H9 (cell line): ENCODE measurements around the gene GABRR2. TPM values are rescaled to one million over a fixed set of nuclear protein-coding genes. Genes with fewer than 3 reads are reported as not detected.

Source experiments
- DNase-seq: peaks from one replicate; pipeline ENCODE4 v3.0.0-alpha.2; 2017
- H2AFZ ChIP-seq: one replicate; pipeline ENCODE4 v1.6.1; 2013; ENCODE audit warnings: mild to moderate bottlenecking, low read length, control low read depth, moderate library complexity
- H2AK5ac ChIP-seq: 2 replicates; pipeline ENCODE4 v1.6.1; 2013; ENCODE audit warnings: low read length, control low read depth, mixed read lengths; ENCODE audit not compliant: insufficient read length
- H2BK120ac ChIP-seq: one replicate; pipeline ENCODE4 v1.6.1; 2013; ENCODE audit warnings: low read depth, mild to moderate bottlenecking, low read length, control low read depth, inconsistent platforms; ENCODE audit not compliant: poor library complexity, severe bottlenecking
- H2BK12ac ChIP-seq: 2 replicates; pipeline ENCODE4 v1.6.1; 2013; ENCODE audit warnings: low read length, control low read depth, mixed read lengths, low read depth; ENCODE audit not compliant: insufficient read length
- H2BK15ac ChIP-seq: 2 replicates; pipeline ENCODE4 v1.6.1; 2013; ENCODE audit warnings: low read depth, low read length, control low read depth
- H2BK20ac ChIP-seq: one replicate; pipeline ENCODE4 v1.6.1; 2013; ENCODE audit warnings: low read depth, mild to moderate bottlenecking, low read length, control low read depth, inconsistent platforms; ENCODE audit not compliant: poor library complexity, severe bottlenecking
- H2BK5ac ChIP-seq: 2 replicates; pipeline ENCODE4 v1.6.1; 2013; ENCODE audit warnings: low read length, control low read depth, mixed read lengths; ENCODE audit not compliant: insufficient read length
- H3K14ac ChIP-seq: 2 replicates; pipeline ENCODE4 v1.6.1; 2013; ENCODE audit warnings: low read length, control low read depth; ENCODE audit not compliant: insufficient read depth
- H3K18ac ChIP-seq: 2 replicates; pipeline ENCODE4 v1.6.1; 2013; ENCODE audit warnings: low read depth, mild to moderate bottlenecking, mixed read lengths, low read length, control low read depth; ENCODE audit not compliant: insufficient read length
- H3K23ac ChIP-seq: 2 replicates; pipeline ENCODE4 v1.6.1; 2013; ENCODE audit warnings: low read length, control low read depth, mixed read lengths, low read depth; ENCODE audit not compliant: insufficient read length
- H3K23me2 ChIP-seq: 2 replicates; pipeline ENCODE4 v1.6.1; 2013; ENCODE audit warnings: low read depth, mild to moderate bottlenecking, mixed read lengths, low read length, control low read depth; ENCODE audit not compliant: insufficient read length, poor library complexity, severe bottlenecking
- H3K27ac ChIP-seq: 2 replicates; pipeline ENCODE4 v1.5.1; 2013; ENCODE audit warnings: low read length, control low read depth, mixed read lengths, low read depth; ENCODE audit not compliant: insufficient read length
- H3K27me3 ChIP-seq: 2 replicates; pipeline ENCODE4 v1.6.1; 2013; ENCODE audit warnings: low read length, control low read depth, inconsistent platforms; ENCODE audit not compliant: insufficient read depth
- H3K4ac ChIP-seq: 2 replicates; pipeline ENCODE4 v1.6.1; 2013; ENCODE audit warnings: low read depth, mild to moderate bottlenecking, control low read depth, inconsistent platforms, low read length, moderate library complexity
- H3K4me1 ChIP-seq: 2 replicates; pipeline ENCODE4 v1.6.1; 2013; ENCODE audit warnings: low read length, control low read depth, inconsistent platforms; ENCODE audit not compliant: insufficient read depth
- H3K4me2 ChIP-seq: 2 replicates; pipeline ENCODE4 v1.6.1; 2013; ENCODE audit warnings: low read length, control low read depth, mixed read lengths; ENCODE audit not compliant: insufficient read length, insufficient read depth
- H3K56ac ChIP-seq: 2 replicates; pipeline ENCODE4 v1.6.1; 2013; ENCODE audit warnings: low read depth, mild to moderate bottlenecking, mixed read lengths, low read length, control low read depth; ENCODE audit not compliant: insufficient read length
- H3K79me1 ChIP-seq: 2 replicates; pipeline ENCODE4 v1.6.1; 2013; ENCODE audit warnings: low read depth, mild to moderate bottlenecking, moderate library complexity, low read length, control low read depth, inconsistent platforms; ENCODE audit not compliant: insufficient read depth, poor library complexity, severe bottlenecking
- H3K79me2 ChIP-seq: 2 replicates; pipeline ENCODE4 v1.6.1; 2013; ENCODE audit warnings: low read length, control low read depth, inconsistent platforms; ENCODE audit not compliant: insufficient read depth
- H3K9ac ChIP-seq: 2 replicates; pipeline ENCODE4 v1.6.1; 2013; ENCODE audit warnings: low read length, control low read depth, mixed read lengths; ENCODE audit not compliant: insufficient read length; ENCODE audit errors: extremely low read depth
- H3K9me3 ChIP-seq: one replicate; pipeline ENCODE4 v1.6.1; 2013; ENCODE audit warnings: low read depth, low read length, inconsistent platforms; ENCODE audit not compliant: control insufficient read depth
- H3T11ph ChIP-seq: one replicate; pipeline ENCODE4 v1.6.1; 2013; ENCODE audit warnings: mild to moderate bottlenecking, low read length, control low read depth, inconsistent platforms
- H4K20me1 ChIP-seq: one replicate; pipeline ENCODE4 v1.6.1; 2013; ENCODE audit not compliant: control insufficient read depth, insufficient read length, insufficient read depth
- H4K5ac ChIP-seq: 2 replicates; pipeline ENCODE4 v1.6.1; 2013; ENCODE audit warnings: low read depth, mild to moderate bottlenecking, mixed read lengths, low read length, control low read depth; ENCODE audit not compliant: insufficient read length
- H4K8ac ChIP-seq: replicated peaks from 2 replicates; pipeline ENCODE4 v1.6.1; 2013; ENCODE audit warnings: low read length, control low read depth, mixed read lengths, low read depth; ENCODE audit not compliant: insufficient read length
- H4K91ac ChIP-seq: 2 replicates; pipeline ENCODE4 v1.6.1; 2013; ENCODE audit warnings: low read depth, mild to moderate bottlenecking, moderate library complexity, mixed read lengths, low read length, control low read depth; ENCODE audit not compliant: insufficient read length
- H3K27ac Mint-ChIP-seq, 3 experiments: 2 replicates in 2 of 3; 3 replicates in 1 of 3; pipeline ENCODE4 v1.8.0; 2020 to 2021; ENCODE audit warnings: mixed read lengths in 3 of 3, mild to moderate bottlenecking in 1 of 3, moderate library complexity in 1 of 3
- H3K27me3 Mint-ChIP-seq: 2 replicates; pipeline ENCODE4 v1.8.0; 2021; ENCODE audit warnings: low read depth, mild to moderate bottlenecking, moderate library complexity, mixed read lengths
- H3K36me3 Mint-ChIP-seq, 3 experiments: 2 replicates in 2 of 3; 3 replicates in 1 of 3; pipeline ENCODE4 v1.8.0; 2020 to 2021; ENCODE audit warnings: low read depth in 3 of 3, mixed read lengths in 3 of 3; ENCODE audit not compliant: insufficient read depth in 1 of 3
- H3K4me1 Mint-ChIP-seq, 2 experiments: 2 replicates each; pipeline ENCODE4 v1.8.0; 2020; ENCODE audit warnings: mixed read lengths in 2 of 2
- H3K4me3 Mint-ChIP-seq, 2 experiments: 2 replicates in 1 of 2; 3 replicates in 1 of 2; pipeline ENCODE4 v1.8.0; 2020 to 2021; ENCODE audit warnings: mild to moderate bottlenecking in 2 of 2, mixed read lengths in 2 of 2, moderate library complexity in 1 of 2
- H3K9me3 Mint-ChIP-seq, 2 experiments: 2 replicates in 1 of 2; 3 replicates in 1 of 2; pipeline ENCODE4 v1.8.0; 2020; ENCODE audit warnings: mild to moderate bottlenecking in 2 of 2, mixed read lengths in 2 of 2, moderate library complexity in 1 of 2
- WGBS: extraction: QIAGEN DNeasy Blood & Tissue Kit; methylation state at CpG from one replicate; pipeline ENCODE4 v1.1.7; 2013; ENCODE audit warnings: missing lambda C conversion rate, low lambda C conversion rate, mixed read lengths; ENCODE audit not compliant: insufficient read length; ENCODE audit errors: extremely low coverage; 5-methylcytosine and 5-hydroxymethylcytosine counted together
- total RNA-seq: library from RNA; stranded (reverse); gene quantifications from 2 replicates; pipeline ENCODE4 v1.2.1, GENCODE V29; 2021
- TF ChIP-seq, protein P1 (sequence below): fragments of 200-600 bp; sonication (generic); conservative IDR thresholded peaks from 3 replicates; pipeline ENCODE4 v1.8.0; 2021; ENCODE audit warnings: antibody characterized with exemption, mild to moderate bottlenecking

The GABRR2 gene
- total RNA-seq, 1 experiment from 2014 or later: not detected

DNA sequence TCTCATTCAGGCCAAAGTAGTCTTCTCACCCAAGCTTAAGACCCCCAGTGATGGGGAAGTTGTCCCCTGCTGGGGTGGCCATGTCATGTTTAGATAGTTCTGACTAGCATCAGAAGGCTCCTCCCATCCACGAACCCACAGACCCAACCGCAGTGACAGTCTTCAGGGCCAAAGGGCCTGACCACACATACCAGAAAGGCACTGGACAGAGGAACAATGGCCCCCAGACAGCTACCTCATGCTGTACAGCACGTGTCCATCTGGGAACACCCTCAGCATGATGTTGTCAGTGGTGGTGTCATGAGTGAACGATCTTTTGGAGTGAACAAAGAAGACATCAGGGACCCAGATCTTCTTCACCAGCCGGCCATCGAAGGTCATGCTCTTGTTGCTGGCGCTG lies 46.3 kb downstream of the GABRR2 start:
- Histone ChIP-seq H3K79me1 (no peaks in the 10 kb centered on the region), H3K9ac (no peak overlapping the region), H3T11ph (no peak overlapping the region), H4K20me1 (no peaks in the 10 kb centered on the region), H3K79me2 (no peaks in the 10 kb centered on the region), H3K27ac (no peak overlapping the region), H4K91ac (no peak overlapping the region), H3K27me3 (no peaks in the 10 kb centered on the region), H2AK5ac (no peak overlapping the region), H2AFZ (no peak overlapping the region), H2BK15ac (no peak overlapping the region), H2BK20ac (no peak overlapping the region), H3K14ac (no peak overlapping the region), H2BK12ac (no peak overlapping the region), H3K4ac (no peak overlapping the region), H4K5ac (no peak overlapping the region), H3K4me2 (no peak overlapping the region), H3K56ac (no peak overlapping the region), H3K23me2 (no peaks in the 10 kb centered on the region), H3K23ac (no peak overlapping the region), H3K9me3 (no peaks in the 10 kb centered on the region), H3K4me1 (no peaks in the 10 kb centered on the region), H3K18ac (no peak overlapping the region), H2BK120ac (no peak overlapping the region), H2BK5ac (no peak overlapping the region), H4K8ac (no peak overlapping the region)
- no peak for DNase-seq
- Mint-ChIP-seq H3K27me3 (peaks cover 5% of the 10 kb centered on the region; the same call in 1 of the 2 replicates), H3K4me1 (no peaks in the 10 kb centered on the region), H3K27ac (no peak overlapping the region), H3K9me3 (no peaks in the 10 kb centered on the region), H3K36me3 (no peaks in the 10 kb centered on the region), H3K4me3 (no peak overlapping the region)
- TF ChIP-seq, protein P1, sequence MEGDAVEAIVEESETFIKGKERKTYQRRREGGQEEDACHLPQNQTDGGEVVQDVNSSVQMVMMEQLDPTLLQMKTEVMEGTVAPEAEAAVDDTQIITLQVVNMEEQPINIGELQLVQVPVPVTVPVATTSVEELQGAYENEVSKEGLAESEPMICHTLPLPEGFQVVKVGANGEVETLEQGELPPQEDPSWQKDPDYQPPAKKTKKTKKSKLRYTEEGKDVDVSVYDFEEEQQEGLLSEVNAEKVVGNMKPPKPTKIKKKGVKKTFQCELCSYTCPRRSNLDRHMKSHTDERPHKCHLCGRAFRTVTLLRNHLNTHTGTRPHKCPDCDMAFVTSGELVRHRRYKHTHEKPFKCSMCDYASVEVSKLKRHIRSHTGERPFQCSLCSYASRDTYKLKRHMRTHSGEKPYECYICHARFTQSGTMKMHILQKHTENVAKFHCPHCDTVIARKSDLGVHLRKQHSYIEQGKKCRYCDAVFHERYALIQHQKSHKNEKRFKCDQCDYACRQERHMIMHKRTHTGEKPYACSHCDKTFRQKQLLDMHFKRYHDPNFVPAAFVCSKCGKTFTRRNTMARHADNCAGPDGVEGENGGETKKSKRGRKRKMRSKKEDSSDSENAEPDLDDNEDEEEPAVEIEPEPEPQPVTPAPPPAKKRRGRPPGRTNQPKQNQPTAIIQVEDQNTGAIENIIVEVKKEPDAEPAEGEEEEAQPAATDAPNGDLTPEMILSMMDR: no peak
- no CpG with 5 or more reads among the region's 7 CpGs for WGBS
